ENCODE results near the gene KLHL40.

Gene KLHL40

GRCh38 chr3:42691816-42692666, 6.7 kb downstream of the KLHL40 start:
- DNase-seq: no peak

GRCh38 chr3:42692667-42693529, 7.6 kb downstream of the KLHL40 start:
- DNase-seq: no peak

- DNase-seq: no peak
These were observed 8.2 kb downstream of the KLHL40 start for GRCh38 chr3:42693530-42693930.

- no peak for DNase-seq
These were observed 9.0 kb downstream of the KLHL40 start for GRCh38 chr3:42694366-42694765.

- no peak for DNase-seq
These were observed 11.3 kb downstream of the KLHL40 start for GRCh38 chr3:42696356-42697288.

GRCh38 chr3:42697289-42698051, 12.1 kb downstream of the KLHL40 start:
- DNase-seq: no peak

GRCh38 chr3:42698216-42698910, 13.0 kb downstream of the KLHL40 start:
- no peak for DNase-seq

GRCh38 chr3:42698911-42699230, 13.5 kb downstream of the KLHL40 start:
- DNase-seq: no peak

- DNase-seq: no peak
These were observed 14.2 kb downstream of the KLHL40 start for GRCh38 chr3:42699511-42699971.

- DNase-seq: no peak
These were observed 15.3 kb downstream of the KLHL40 start for GRCh38 chr3:42700366-42701288.

- DNase-seq: no peak
These were observed 16.2 kb downstream of the KLHL40 start for GRCh38 chr3:42701371-42702065.

- no peak for DNase-seq
These were observed 17.0 kb downstream of the KLHL40 start, which contains the start of gene HHATL for GRCh38 chr3:42702066-42702951. TSS of gene HHATL (minus strand) at chr3:42702798. CDS start at chr3:42700826, 1,972 bp downstream.

- no peak for DNase-seq
These were observed 17.8 kb downstream of the KLHL40 start for GRCh38 chr3:42702982-42703694.

GRCh38 chr3:42703695-42704025, 18.3 kb downstream of the KLHL40 start:
- no peak for DNase-seq

GRCh38 chr3:42704136-42704841, 19.0 kb downstream of the KLHL40 start:
- DNase-seq: no peak

GRCh38 chr3:42705058-42705767, 19.9 kb downstream of the KLHL40 start:
- no peak for DNase-seq
